HL-60/S4 (cell line): ENCODE measurements around the gene FPGT.
"Not testable (repeated sequence)": the region's sequence is repeated elsewhere in the genome, so short reads cannot be mapped to it uniquely, and the experiment has no call there.

Source experiments
- in situ Hi-C: fragments of 300-500 bp; cut with MboI; formaldehyde crosslinking; loops from 2 replicates; pipeline ENCODE4 v1.14.3; 2022; ENCODE audit warnings: low sequenced_read_pairs

FPGT gene

GRCh38 chr1:74197657-74198552 lies at the start of gene FPGT, which contains the start of gene LRRIQ3:
TSS of gene FPGT (plus strand) at chr1:74198242. CDS start at chr1:74198279, 37 bp downstream.
TSS of gene LRRIQ3 (minus strand) at chr1:74198176. CDS start at chr1:74183684, 14,492 bp downstream.
- in situ Hi-C loops = no loop called here

DNA sequence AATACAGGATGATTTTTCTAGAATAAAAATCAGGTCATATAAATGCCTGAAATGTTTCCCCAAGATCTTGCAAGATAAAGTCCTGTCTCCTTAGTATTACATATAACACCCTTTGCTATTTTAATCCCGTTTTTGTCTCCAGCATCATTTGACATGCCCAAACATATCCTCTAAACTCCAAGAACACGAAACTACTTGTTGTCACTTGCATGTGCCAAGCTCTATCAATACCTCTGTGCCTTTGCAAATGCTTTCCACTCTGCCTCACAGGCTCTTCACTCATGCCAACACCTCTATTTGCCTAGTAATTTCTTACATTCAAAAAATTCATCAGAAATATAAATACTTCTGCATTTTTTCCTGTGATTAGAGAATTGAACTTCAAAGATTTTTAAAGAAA lies 38.0 kb upstream of the FPGT start:
- in situ Hi-C loops = no loop called here

DNA sequence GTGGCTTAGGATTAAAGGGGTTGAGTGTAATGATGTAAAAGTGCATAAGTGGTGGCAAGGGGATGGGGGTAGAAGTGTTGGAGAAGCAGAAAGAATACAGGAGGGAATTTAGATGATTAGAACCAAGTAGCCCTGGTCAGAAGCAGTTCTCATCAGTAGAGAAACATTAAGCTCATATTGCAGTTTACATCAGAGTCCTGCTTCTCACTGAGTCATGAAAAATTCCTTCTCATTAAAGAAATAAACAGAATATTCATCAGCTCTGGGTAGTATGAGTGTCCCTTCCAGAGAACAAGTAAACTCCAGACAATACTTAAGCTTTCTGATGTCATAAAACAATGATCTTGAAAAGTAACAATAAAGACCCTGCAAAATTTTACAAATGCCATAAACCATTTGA lies 36.5 kb upstream of the FPGT start:
- in situ Hi-C loops = no loop called here

DNA sequence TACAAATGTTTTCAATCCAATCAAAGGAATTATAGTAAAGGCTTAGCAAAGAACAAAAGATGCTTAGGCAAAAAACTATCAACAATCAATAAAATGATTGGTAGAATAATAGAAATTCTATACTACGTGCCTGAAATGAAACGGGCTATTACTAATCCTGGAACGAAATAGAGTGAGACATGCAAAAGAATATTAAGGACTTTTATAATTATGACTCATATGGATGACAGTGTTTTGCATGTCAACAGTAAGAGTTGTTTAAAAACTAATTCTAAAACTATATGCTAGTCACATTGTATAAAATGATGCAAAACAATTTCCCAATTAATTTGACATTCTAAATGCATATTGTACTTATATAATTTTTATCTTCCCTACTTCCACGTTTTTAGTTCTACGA lies 35.7 kb upstream of the FPGT start:
- in situ Hi-C loops = no loop called here

- in situ Hi-C loops = not testable (repeated sequence)
Measured at GRCh38 chr1:74174423-74174822, 23.6 kb upstream of the FPGT start.

GRCh38 chr1:74180490-74180889 lies 17.6 kb upstream of the FPGT start:
- in situ Hi-C loops = no loop called here

- in situ Hi-C loops = no loop called here
Measured at GRCh38 chr1:74193908-74194307, 4.1 kb upstream of the FPGT start.

DNA sequence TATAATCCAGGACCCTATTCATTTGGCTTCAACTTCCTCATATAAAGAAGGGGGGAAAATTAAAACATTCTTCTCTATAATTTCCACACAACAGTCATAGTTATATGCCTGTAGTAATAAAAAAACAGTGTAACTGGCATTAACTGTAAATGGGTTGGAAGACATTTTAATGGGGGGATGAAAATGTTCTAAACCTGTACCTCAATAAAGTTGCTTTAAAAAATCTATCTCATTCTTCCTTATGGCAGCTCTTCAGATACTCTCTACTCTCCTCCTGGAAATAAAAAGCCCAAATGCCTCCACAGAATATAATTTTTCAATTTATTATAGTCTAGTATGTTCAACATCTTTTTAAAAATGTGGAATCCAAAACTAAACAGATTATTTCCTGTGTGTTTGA lies 2.7 kb upstream of the FPGT start:
- in situ Hi-C loops = no loop called here

GRCh38 chr1:74197255-74197654 lies 787 bp upstream of the FPGT start:
- in situ Hi-C loops = no loop called here

DNA sequence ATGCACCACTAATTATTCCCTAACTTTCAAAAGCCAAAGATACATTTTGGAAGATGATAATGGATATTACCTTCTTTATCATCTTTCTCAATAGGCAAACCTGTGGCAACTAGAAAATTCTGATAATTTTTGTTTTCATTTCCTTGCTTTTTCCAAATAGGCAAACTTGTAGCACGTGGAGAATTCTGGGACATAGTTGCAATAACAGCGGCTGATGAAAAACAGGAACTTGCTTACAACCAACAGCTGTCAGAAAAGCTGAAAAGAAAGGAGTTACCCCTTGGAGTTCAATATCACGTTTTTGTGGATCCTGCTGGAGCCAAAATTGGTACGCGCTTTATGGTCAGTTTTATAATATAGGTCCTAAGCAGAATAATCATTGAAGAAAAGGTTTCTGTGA lies 1.5 kb downstream of the FPGT start:
- in situ Hi-C loops = no loop called here

- in situ Hi-C loops = no loop called here
Measured at GRCh38 chr1:74205266-74205665, 7.2 kb downstream of the FPGT start.

DNA sequence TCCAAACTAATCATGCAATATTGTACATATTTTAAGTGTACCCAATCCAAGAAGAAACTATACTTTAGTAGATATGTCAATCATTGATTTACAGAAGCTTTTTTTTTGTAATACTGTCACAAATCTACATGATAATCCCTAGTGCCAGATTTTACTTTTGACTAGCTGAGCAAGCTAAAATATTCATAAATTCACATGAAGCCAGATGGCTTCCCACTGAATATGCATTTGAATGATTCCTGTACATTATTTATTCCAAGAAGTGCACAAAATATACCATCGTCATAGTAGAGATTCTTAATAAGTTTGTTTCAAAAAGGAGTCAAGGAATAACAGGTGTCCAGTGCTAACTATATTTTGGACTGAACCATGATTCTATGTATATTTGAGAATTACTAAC lies 17.2 kb downstream of the FPGT start:
- in situ Hi-C loops = no loop called here

DNA sequence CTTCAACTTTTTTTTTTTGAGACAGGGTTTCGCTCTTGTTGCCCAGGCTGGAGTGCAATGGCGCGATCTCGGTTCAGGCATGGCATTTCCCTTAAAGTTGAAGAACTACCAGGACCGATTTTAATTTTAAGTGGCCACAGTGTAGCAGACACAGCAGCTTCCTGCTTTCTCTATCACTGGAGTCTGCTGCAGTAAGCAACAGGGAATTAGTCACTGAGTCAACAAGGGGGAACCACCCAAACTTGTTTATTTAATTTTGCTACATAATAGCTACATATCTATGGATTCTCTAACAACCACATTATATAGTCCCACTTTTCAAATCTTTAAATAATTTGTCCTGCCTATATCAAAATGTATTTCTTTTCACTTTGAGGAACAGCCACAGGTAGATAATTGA lies 24.7 kb downstream of the FPGT start:
- in situ Hi-C loops = no loop called here

DNA sequence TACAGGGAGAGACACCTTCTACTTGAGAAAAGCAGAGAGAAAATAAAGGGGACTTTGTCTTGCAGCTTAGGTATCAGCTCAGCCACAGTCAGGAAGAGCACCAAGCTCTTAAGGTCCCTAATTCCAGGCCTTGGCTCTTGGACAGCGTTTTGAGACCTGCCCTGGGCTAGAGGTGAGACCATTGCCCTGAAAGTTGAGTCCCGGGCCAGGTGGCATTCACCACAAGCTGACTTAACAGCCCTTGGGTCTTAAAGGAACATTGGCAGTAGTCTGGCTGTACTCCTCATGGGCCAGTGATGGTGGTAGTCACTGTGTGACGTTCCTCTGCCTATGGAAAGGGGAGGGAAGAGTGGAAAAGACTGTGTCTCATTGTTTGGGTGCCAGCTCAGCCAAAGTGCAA lies 25.4 kb downstream of the FPGT start:
- in situ Hi-C loops = no loop called here

- in situ Hi-C loops = no loop called here
Measured at GRCh38 chr1:74235153-74235552, 37.1 kb downstream of the FPGT start, which contains the start of gene TNNI3K. TSS of gene TNNI3K (plus strand) at chr1:74235387. CDS start at chr1:74235452, 65 bp downstream.

GRCh38 chr1:74236440-74236839 lies 38.4 kb downstream of the FPGT start:
- in situ Hi-C loops = no loop called here

DNA sequence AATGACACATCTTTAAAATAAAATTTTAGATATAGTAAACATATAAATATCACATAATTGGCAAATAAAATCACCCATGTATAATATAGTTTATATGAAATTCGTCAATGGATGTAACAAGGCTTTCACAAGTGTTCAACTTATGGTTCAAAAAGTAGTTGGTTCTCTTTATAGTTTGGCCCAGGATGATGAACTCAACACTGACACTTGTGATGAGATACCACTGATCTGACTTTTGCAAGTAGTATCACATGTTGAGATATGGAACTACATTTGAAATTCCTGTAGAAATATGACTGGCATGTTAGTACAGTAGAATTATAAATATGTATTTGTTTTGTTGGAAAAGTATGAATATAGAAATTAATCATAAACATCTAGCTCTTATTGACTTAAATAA lies 39.0 kb downstream of the FPGT start:
- in situ Hi-C loops = no loop called here

- in situ Hi-C loops = no loop called here
Measured at GRCh38 chr1:74237787-74238186, 39.7 kb downstream of the FPGT start.

DNA sequence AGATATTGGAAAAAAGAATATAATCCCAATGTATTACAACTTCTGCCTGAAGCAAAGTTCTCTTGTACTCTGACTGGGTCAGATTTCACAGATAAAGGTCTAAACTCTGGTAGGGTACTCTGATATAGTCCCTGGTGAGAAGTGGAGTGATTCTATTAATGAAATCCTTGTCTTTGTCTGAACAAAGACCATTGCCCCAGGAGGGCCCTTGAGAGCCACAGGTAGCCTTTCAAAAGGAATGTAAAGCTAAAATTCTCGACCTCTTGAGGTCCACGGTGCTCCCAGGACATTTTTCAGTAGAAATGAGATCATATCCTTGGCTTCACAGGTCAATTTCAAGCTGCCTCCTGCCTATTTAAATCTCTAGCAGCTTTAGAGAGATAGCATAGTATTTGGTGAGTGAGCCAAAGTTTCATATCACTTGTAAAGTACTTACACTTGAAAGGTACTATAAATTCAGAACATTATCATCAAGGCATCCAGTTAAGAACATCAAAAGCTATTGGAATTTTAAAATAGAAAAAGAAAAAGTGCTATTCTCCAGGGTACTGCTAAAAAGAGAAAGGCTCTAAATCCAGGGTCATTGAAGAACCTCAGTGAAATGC lies 47.2 kb downstream of the FPGT start:
- in situ Hi-C loops = no loop called here

GRCh38 chr1:74246315-74246714 lies 48.3 kb downstream of the FPGT start:
- in situ Hi-C loops = no loop called here

GRCh38 chr1:74247881-74248528 lies 50.0 kb downstream of the FPGT start:
- in situ Hi-C loops = no loop called here
